Activated CD8-positive, alpha-beta memory T cell treated with anti-CD3 and anti-CD28 coated beads for 48 hours (primary cell): ENCODE results near the gene UBE2Q2.
A peak's percentile ranks its signal among the peaks of the same experiment; 100 is the strongest.
"Not testable (repeated sequence)": the region's sequence is repeated elsewhere in the genome, so short reads cannot be mapped to it uniquely, and the experiment has no call there.

Source experiments
- DNase-seq, 3 experiments: peaks; one replicate each; pipeline ENCODE4 v3.0.0-alpha.2; 2020; ENCODE audit warnings: low read depth in 2 of 3, low spot score in 2 of 3

Gene UBE2Q2

GRCh38 chr15:75842722-75843677 is at the start of gene UBE2Q2:
Gene UBE2Q2, plus strand, starts transcription at chr15:75843447. Its CDS starts 220 bp downstream, at chr15:75843667.
- peak; percentile 30 to 61 (median 39) for DNase-seq

DNA sequence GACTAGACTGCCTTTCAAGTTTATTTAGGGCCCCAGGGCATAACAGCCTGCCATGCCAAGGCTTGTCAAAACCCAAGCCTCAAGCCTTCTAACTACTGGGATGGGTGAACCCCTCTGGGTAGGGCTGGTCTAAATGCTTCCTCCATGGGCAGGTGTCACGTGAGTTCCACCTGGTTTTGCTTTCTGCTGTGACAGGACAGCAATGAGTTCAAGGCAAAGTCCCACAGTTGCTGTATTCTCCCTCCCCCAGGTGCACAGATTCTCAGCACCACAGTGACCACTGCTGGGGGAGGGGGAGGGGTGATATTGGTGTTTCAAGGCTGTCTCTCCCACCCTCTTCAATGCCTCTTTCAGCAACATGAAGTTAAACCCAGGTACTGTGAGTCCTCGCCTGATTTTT is 46.9 kb upstream of the UBE2Q2 start:
- DNase-seq, result no peak

DNA sequence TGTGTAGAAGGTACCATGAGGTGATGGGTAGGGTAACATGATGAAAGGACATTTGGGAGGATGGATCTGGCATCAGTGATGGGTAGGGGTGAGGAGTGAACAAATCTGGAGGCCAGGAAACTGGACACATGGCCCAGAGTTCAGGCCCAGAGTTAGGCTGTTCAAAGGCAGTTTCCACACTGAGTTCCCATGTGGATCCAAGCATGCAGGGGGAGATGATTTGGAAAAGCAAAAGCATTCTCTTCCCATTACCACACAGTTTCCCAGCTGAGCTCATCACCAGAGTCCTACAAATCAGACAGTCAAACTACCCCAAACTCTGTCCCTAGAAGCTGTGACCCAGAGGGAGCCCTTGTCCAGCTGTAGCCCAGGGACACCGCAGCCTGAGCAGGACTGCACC is 46.1 kb upstream of the UBE2Q2 start:
- DNase-seq, result not testable (repeated sequence)

GRCh38 chr15:75799190-75799589 is 44.1 kb upstream of the UBE2Q2 start:
- no peak for DNase-seq

GRCh38 chr15:75800409-75800808 is 42.8 kb upstream of the UBE2Q2 start:
- DNase-seq, result not testable (repeated sequence)

DNA sequence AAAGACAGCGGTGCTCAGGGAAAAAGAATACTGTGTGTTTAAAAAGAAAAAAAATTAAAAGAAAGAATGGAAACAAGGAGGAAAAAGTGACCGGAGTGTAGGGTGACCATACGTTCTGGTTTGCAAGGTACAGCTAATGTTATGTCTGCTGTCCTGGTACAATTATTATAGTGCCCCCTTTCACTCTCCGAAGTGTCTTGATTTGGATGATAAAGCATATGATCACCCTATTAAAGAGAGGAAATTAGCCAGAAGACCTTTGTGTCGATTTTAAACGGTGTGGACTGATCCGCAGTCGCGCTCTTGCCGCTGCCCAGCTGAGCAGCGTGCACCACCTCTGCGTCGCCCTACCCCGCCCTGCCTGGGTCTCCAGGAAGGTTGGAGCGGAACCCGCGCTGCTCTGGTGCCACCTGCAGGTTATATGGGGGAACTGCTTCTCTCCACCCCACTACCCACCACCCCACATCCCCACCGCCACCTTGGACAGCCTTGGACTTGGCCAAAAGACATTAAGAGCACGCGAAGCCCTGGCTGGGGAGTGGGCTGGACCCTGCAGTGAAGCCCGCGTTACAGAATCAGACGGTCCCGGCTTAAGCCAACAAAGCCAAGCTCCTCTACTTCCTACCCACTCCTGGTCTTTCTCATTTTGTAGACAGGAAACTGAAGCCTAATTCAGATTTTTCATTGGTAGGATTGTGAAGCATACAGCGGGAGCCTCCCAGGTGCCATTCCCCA is 41.2 kb upstream of the UBE2Q2 start:
- DNase-seq, result peak; percentile 52 to 80 (median 57)

GRCh38 chr15:75807486-75807885 is 35.8 kb upstream of the UBE2Q2 start:
- not testable (repeated sequence) for DNase-seq

GRCh38 chr15:75808009-75808408 is 35.2 kb upstream of the UBE2Q2 start:
- DNase-seq, result not testable (repeated sequence)

GRCh38 chr15:75808563-75808962 is 34.7 kb upstream of the UBE2Q2 start:
- DNase-seq, result no peak

DNA sequence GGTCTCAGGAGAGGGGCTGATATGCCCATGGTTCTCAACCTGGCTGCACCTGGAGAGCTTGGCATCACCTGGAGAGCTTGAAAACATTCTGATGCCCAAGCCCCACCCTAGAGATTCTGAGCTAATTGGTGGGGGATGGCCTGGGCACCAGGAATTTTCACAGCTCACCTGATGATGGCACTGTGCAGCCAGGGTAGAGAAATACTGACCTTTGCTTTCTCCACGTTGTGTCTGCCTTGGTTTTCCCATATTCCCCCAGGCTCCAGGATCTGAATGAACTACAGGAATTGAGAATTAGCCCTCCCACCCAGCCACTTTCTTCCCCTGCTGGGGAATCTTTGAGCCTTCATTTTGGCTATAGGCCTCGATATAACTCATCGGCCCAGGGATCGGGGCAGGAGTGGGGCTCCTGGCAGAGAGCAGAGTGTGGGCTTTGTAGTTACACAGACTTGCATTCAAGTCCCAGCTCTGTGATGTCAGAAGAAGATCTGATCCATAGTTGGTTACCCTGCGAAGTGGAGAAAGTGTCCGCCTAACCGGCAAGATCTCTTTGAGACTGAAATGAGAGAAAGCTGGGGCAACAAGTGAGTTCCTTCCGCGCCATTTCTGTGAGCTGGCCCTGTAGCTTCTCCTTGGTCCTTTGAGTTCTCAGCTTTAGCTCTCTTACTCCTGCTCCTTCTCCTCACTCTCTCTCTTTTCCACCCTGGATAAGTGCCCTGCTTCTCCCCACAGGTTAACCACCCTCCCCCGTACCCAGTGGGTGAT is 33.1 kb upstream of the UBE2Q2 start:
- DNase-seq, result no peak

- DNase-seq, result no peak
Observed at GRCh38 chr15:75810874-75811498, 32.3 kb upstream of the UBE2Q2 start.

GRCh38 chr15:75811626-75812025 is 31.6 kb upstream of the UBE2Q2 start:
- DNase-seq, result no peak

DNA sequence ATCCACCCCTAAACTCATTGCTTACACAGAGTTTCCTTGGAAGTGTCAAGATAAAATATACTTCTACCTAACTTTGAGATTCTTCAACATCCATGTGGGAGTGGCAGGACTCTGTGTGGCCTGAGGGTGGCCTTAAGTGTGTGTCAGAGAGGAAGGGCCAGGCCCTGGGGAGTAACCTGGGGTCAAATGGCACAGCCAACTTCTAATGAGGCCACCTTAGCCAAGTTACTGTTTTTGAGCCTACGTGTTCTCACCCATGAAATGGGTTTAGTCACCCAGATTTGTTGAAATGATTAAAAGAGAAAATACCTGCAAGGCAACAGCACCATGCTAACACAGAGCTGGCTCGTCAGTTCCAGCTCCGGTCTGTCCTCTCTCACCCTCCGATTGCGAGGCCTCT is 28.5 kb upstream of the UBE2Q2 start:
- no peak for DNase-seq

DNA sequence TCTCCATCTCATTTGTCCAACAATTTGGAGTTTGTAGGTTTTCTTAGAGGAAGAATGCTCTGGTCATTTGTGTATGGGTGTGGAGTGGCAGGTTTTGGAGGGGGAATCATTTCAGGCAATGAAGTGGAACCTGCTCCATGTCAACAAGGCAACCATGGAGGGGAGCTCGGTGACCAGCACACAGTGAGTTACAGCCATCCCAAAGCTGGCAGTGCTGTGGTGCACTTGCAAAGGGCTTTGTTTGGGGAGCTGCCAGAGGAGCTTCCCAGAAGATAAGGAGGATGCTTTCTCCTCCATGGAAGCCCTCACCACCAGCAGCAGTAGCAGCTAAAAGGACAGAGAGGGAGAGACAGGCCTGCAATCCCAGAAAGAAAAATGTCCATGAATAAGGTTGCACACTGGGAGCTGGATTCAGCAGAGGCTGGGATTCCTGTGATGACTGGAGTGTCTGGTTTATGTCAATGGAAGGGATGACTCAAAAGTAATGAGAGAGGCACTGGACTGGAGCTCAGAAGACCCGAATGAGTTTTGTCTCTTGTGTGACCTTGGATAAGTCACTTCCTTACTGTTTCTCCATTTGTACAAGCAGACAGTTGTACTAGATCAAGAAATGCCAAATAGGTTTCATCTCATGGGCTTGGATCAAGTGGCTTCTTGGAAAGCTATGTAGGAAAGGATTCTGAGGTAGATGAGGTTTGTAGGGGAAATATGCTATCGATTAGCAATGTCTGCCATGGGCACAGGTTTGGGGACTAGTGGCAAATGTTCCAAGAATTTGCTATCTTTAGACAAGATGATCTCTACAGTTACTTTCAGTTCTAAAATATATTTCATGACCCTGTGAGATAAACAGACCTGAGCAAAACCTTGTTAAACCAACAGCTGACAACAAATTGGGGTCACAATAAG is 27.2 kb upstream of the UBE2Q2 start:
- no peak for DNase-seq

DNA sequence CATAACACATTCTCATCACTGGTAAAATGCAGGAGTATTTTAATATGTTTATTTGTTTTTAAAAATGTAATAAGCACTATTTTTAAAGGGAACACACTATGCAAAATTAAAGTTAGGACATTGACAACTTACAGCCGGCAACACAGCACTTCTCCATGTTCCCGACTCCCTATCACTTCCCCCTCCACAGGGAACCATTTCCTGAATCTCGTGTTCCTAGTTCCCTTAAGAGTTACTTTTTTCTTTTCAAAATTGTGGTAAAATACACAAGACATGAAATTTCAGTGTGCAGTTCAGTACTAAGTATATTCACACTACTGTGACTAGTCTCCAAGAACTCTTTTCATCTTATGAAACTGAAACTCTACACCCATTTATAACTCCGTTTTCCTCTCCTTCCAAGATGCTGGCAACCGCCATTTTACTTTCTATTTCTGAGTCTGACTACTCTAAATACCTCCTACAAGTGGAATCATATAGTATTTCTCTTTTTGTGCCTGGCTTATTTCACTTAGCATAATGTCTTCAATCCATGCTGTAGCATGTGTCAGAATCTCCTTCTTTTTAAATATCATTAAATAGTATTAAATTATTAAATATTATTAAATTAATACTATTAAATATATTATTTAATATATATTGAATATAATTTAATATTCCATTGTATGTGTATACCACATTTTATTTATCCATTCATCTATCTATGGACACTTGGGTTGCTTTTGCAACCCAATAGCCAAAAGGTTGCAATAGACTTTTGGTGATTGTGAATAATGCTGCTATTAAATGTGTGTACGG is 25.9 kb upstream of the UBE2Q2 start:
- DNase-seq, result no peak

DNA sequence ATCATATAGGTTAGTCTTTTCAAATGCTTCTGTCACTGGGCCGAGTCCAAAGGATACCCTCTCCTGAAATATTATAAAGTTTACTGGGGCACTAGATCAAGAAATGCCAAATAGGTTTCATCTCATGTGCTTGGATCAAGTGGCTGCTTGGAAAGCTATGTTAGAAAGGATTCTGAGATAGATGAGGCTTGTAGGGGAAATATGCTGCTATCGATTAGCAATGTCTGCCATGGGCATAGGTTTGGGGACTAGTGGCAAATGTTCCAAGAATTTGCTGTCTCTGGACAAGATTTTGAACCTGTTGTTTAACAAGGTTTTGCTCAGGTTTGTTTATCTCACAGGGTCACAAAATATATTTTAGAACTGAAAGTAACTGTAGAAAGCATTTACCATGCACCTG is 23.0 kb upstream of the UBE2Q2 start:
- no peak for DNase-seq

- no peak for DNase-seq
Observed at GRCh38 chr15:75821786-75822345, 21.4 kb upstream of the UBE2Q2 start.

DNA sequence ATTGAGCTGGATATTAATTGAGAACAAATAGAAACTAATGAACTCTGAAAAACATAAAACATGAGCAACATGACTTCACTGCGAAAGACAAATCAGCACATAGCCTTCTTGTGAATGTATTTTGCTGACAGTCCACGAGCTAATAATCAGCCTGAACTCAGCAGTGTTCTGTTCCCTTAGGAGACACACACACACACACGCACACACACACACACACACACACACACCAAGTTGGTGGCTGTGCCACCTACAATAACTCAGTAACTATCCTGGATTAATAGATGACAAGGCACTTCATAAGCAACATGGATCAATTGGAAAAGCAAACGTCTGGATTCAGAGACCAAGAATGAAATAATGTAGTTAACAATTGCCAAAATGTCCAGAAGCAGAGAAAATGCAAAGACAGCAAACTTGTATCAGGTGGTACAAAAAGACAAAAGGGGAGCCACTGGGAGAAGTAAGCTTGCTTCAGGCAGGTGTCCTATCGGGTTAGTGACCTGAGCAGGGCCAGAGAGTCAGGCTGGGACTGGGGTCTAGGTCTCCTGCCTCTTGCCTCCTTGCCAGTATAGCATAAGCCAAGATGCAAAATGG is 20.5 kb upstream of the UBE2Q2 start:
- DNase-seq, result no peak
